GM23338 (cell line): ENCODE measurements around the gene SVIL. TPM values are rescaled to one million over a fixed set of nuclear protein-coding genes. Genes with fewer than 3 reads are reported as not detected.
A peak's percentile ranks its signal among the peaks of the same experiment; 100 is the strongest.

Experiments used
- ATAC-seq: fragments of 200-7000 bp; cut with Tn5 transposase; 3 replicates; pipeline ENCODE4 v1.9.1; 2020
- DNase-seq: peaks from one replicate; pipeline ENCODE4 v3.0.0-alpha.2; 2015; ENCODE audit warnings: low spot score
- H2AFZ ChIP-seq: fragments of 200-600 bp; sonication (generic); 2 replicates; pipeline ENCODE4 v1.8.0; 2016; ENCODE audit warnings: antibody characterized with exemption, mild to moderate bottlenecking, moderate library complexity
- H3F3A ChIP-seq: fragments of 200-600 bp; sonication (generic); replicated peaks from 2 replicates; pipeline ENCODE4 v1.8.0; 2017; ENCODE audit warnings: antibody characterized with exemption, mixed run types, low read depth
- H3K27ac ChIP-seq: fragments of 200-600 bp; sonication (generic); 2 replicates; pipeline ENCODE4 v1.6.1; 2016; ENCODE audit warnings: low read depth
- H3K27me3 ChIP-seq: fragments of 200-600 bp; sonication (generic); 2 replicates; pipeline ENCODE4 v1.8.0; 2016; ENCODE audit warnings: mild to moderate bottlenecking, mixed run types, moderate library complexity; ENCODE audit not compliant: insufficient read depth
- H3K36me3 ChIP-seq: fragments of 200-600 bp; sonication (generic); 2 replicates; pipeline ENCODE4 v1.8.0; 2016; ENCODE audit warnings: mild to moderate bottlenecking; ENCODE audit not compliant: insufficient read depth
- H3K4me1 ChIP-seq: fragments of 200-600 bp; sonication (generic); 2 replicates; pipeline ENCODE4 v1.8.0; 2016; ENCODE audit warnings: mild to moderate bottlenecking, moderate library complexity; ENCODE audit not compliant: insufficient read depth
- H3K4me2 ChIP-seq: fragments of 200-600 bp; sonication (generic); 2 replicates; pipeline ENCODE4 v1.7.1; 2017; ENCODE audit warnings: mixed run types
- H3K4me3 ChIP-seq: fragments of 200-600 bp; sonication (generic); 2 replicates; pipeline ENCODE4 v1.6.1; 2016; ENCODE audit warnings: mixed run types
- H3K79me2 ChIP-seq: fragments of 200-600 bp; sonication (generic); replicated peaks from 2 replicates; pipeline ENCODE4 v1.8.0; 2017; ENCODE audit warnings: mild to moderate bottlenecking; ENCODE audit not compliant: insufficient read depth
- H3K9me2 ChIP-seq: fragments of 200-600 bp; sonication (generic); 2 replicates; pipeline ENCODE4 v1.8.0; 2017; ENCODE audit not compliant: insufficient read depth
- H4K20me1 ChIP-seq: fragments of 200-600 bp; sonication (generic); replicated peaks from 2 replicates; pipeline ENCODE4 v1.8.0; 2017; ENCODE audit warnings: mild to moderate bottlenecking; ENCODE audit not compliant: insufficient read depth
- H3K27ac Mint-ChIP-seq: 2 replicates; pipeline ENCODE4 v1.8.0; 2020; ENCODE audit warnings: inconsistent platforms, mild to moderate bottlenecking, moderate library complexity, mixed read lengths
- H3K27me3 Mint-ChIP-seq: 3 replicates; pipeline ENCODE4 v1.8.0; 2022; ENCODE audit warnings: low read depth, mild to moderate bottlenecking, moderate library complexity, mixed read lengths, inconsistent platforms; ENCODE audit not compliant: insufficient read depth, poor library complexity
- H3K36me3 Mint-ChIP-seq: 3 replicates; pipeline ENCODE4 v1.8.0; 2021; ENCODE audit warnings: low read depth, mild to moderate bottlenecking, inconsistent platforms, moderate library complexity, mixed read lengths
- H3K4me1 Mint-ChIP-seq: 3 replicates; pipeline ENCODE4 v1.8.0; 2020; ENCODE audit warnings: mild to moderate bottlenecking, inconsistent platforms, mixed read lengths
- H3K4me3 Mint-ChIP-seq: 3 replicates; pipeline ENCODE4 v1.8.0; 2021; ENCODE audit warnings: moderate library complexity, mild to moderate bottlenecking, inconsistent platforms, mixed read lengths
- H3K9me3 Mint-ChIP-seq: 3 replicates; pipeline ENCODE4 v1.8.0; 2020; ENCODE audit warnings: moderate library complexity, mild to moderate bottlenecking, inconsistent platforms, mixed read lengths
- CREB1 ChIP-seq: fragments of 250-450 bp; sonication (Bioruptor Pico); IDR thresholded peaks from 2 replicates; pipeline ENCODE4 v1.5.0; 2020; ENCODE audit warnings: low read depth, mild to moderate bottlenecking, moderate library complexity
- CTCF ChIP-seq, 2 experiments: fragments of 200-600 bp in 1 of 2; sonication (generic) in 1 of 2; conservative IDR thresholded peaks; 2 replicates each; pipeline versions ENCODE4 v1.5.1 to v1.6.1; 2016 to 2017; ENCODE audit warnings: antibody characterized with exemption in 2 of 2, low read depth in 2 of 2, mild to moderate bottlenecking in 2 of 2, moderate library complexity in 1 of 2
- ETS1 ChIP-seq: IDR thresholded peaks from 2 replicates; pipeline ENCODE4 v1.6.1; 2016; ENCODE audit warnings: antibody characterized with exemption
- EZH2 ChIP-seq: fragments of 200-600 bp; sonication (generic); IDR thresholded peaks from one replicate; pipeline ENCODE4 v1.8.0; 2017; ENCODE audit warnings: antibody characterized with exemption, mild to moderate bottlenecking, low read depth; ENCODE audit not compliant: unreplicated experiment
- EZH2phosphoT487 ChIP-seq: fragments of 200-600 bp; sonication (generic); IDR thresholded peaks from one replicate; pipeline ENCODE4 v1.8.1; 2018; ENCODE audit warnings: antibody characterized with exemption; ENCODE audit not compliant: unreplicated experiment
- JUNB ChIP-seq: IDR thresholded peaks from one replicate; pipeline ENCODE4 v1.6.1; 2016; ENCODE audit warnings: antibody characterized with exemption; ENCODE audit not compliant: unreplicated experiment
- NANOG ChIP-seq: IDR thresholded peaks from 2 replicates; pipeline ENCODE4 v1.6.1; 2016; ENCODE audit warnings: antibody characterized with exemption, borderline replicate concordance
- POLR2AphosphoS5 ChIP-seq: IDR thresholded peaks from 2 replicates; pipeline ENCODE4 v1.6.1; 2016; ENCODE audit warnings: antibody characterized with exemption, low read depth
- REST ChIP-seq: IDR thresholded peaks from one replicate; pipeline ENCODE4 v1.6.1; 2018; ENCODE audit warnings: antibody characterized with exemption; ENCODE audit not compliant: unreplicated experiment
- STAT1 ChIP-seq: IDR thresholded peaks from one replicate; pipeline ENCODE4 v1.6.1; 2016; ENCODE audit warnings: antibody characterized with exemption; ENCODE audit not compliant: unreplicated experiment
- ZNF114 ChIP-seq: fragments of 250-450 bp; sonication (Bioruptor Pico); IDR thresholded peaks from 2 replicates; pipeline ENCODE4 v1.5.0; 2020; ENCODE audit warnings: mild to moderate bottlenecking, moderate library complexity
- ZNF331 ChIP-seq: fragments of 250-450 bp; sonication (Bioruptor Pico); IDR thresholded peaks from 2 replicates; pipeline ENCODE4 v1.5.0; 2020; ENCODE audit warnings: low read depth, mild to moderate bottlenecking, moderate library complexity
- ZNF462 ChIP-seq: fragments of 250-450 bp; sonication (Bioruptor Pico); IDR thresholded peaks from 2 replicates; pipeline ENCODE4 v1.5.0; 2020; ENCODE audit warnings: mild to moderate bottlenecking, moderate library complexity
- polyA plus RNA-seq: library from polyadenylated mRNA; unstranded; fragments of >200 nt; fragmentation: Nextera tagmentation; extraction: Ambion mirVana; gene quantifications from 2 replicates; pipeline ENCODE4 v1.2.1, GENCODE V29; 2016
- total RNA-seq: library from RNA; depleted of rRNA; stranded (reverse); fragments of >200 nt; shearing (Covaris generic); gene quantifications from 2 replicates; pipeline ENCODE4 v1.2.3, GENCODE V29; 2014

Gene SVIL
- total and polyA plus RNA-seq, 2 experiments from 2014 or later, result 8.8 to 34.9 TPM

GRCh38 chr10:29470355-29470705, 164.4 kb downstream of the SVIL start:
- Histone ChIP-seq H3K27me3 (no peaks in the 10 kb centered on the region), H3K9me2 (no peaks in the 10 kb centered on the region), H4K20me1 (no peaks in the 10 kb centered on the region), H2AFZ (peak overlapping the region; percentile 74), H3K4me1 (peaks cover 15% of the 10 kb centered on the region), H3K27ac (no peak overlapping the region), H3K4me2 (no peak overlapping the region), H3K36me3 (no peaks in the 10 kb centered on the region; the same call in 1 of the 2 replicates), H3K4me3 (no peak overlapping the region), H3K79me2 (no peaks in the 10 kb centered on the region), H3F3A (no peaks in the 10 kb centered on the region)
- TF ChIP-seq JUNB (no peak), REST (no peak), ZNF114 (no peak), STAT1 (no peak), ZNF462 (CRISPR knock-in tag) (no peak), POLR2AphosphoS5 (no peak), ETS1 (no peak), NANOG (no peak), CTCF (conservative IDR thresholded peaks at IDR 0.05; ENCODE audit: low read depth in 2 of 2) (peak; percentile 71 to 92), EZH2phosphoT487 (no peak), EZH2 (no peak), CREB1 (CRISPR knock-in tag) (0 out of 2 replicates have a peak, but pooled peaks have one; percentile 27), ZNF331 (no peak)
- ATAC-seq (peak; percentile 94), DNase-seq (peak; percentile 78)
- H3K27ac Mint-ChIP-seq, result peak overlapping the region; percentile 81
- H3K4me3 Mint-ChIP-seq, result no peak overlapping the region
- peaks cover 9% of the 10 kb centered on the region for H3K36me3 Mint-ChIP-seq
- H3K9me3 Mint-ChIP-seq, result no peaks in the 10 kb centered on the region
- H3K27me3 Mint-ChIP-seq, result peaks cover 11% of the 10 kb centered on the region
- peaks cover 29% of the 10 kb centered on the region for H3K4me1 Mint-ChIP-seq
